HepG2 (cell line): Measurements from ENCODE around the gene ADGRV1. TPM values are rescaled to one million over a fixed set of nuclear protein-coding genes. Genes with fewer than 3 reads are reported as not detected.

Experiments
- AHDC1 ChIP-seq: sonication (generic); formaldehyde crosslinking; IDR thresholded peaks from 2 replicates; pipeline ENCODE4 v1.5.1; 2020; ENCODE audit warnings: mild to moderate bottlenecking, missing genetic modification reagents, borderline replicate concordance
- ASH2L ChIP-seq: fragments of 300-600, 200-600 bp; sonication (generic); IDR thresholded peaks from 2 replicates; pipeline ENCODE4 v1.7.0; 2017; ENCODE audit warnings: low read depth, mild to moderate bottlenecking, moderate library complexity, mixed read lengths, low read length; ENCODE audit not compliant: insufficient read length
- DNMT1 ChIP-seq: sonication (generic); formaldehyde crosslinking; IDR thresholded peaks from 2 replicates; pipeline ENCODE4 v1.5.1; 2020; ENCODE audit warnings: mild to moderate bottlenecking, missing genetic modification reagents
- DPF2 ChIP-seq: sonication (generic); formaldehyde crosslinking; IDR thresholded peaks from 2 replicates; pipeline ENCODE4 v1.4.0; 2020; ENCODE audit warnings: mild to moderate bottlenecking, low read depth, missing genetic modification reagents, borderline replicate concordance
- EP300 ChIP-seq, 3 experiments: sonication (generic) in 1 of 3; formaldehyde crosslinking in 1 of 3; IDR thresholded peaks; 2 replicates each; pipeline versions ENCODE4 v1.5.1 to v1.6.1; 2011 to 2020; ENCODE audit warnings: low read depth in 2 of 3, low read length in 2 of 3, borderline replicate concordance in 1 of 3, improper control_type of control experiment in 1 of 3, mild to moderate bottlenecking in 1 of 3, missing genetic modification reagents in 1 of 3, moderate library complexity in 1 of 3
- FOXP4 ChIP-seq: sonication (generic); formaldehyde crosslinking; IDR thresholded peaks from 2 replicates; pipeline ENCODE4 v1.4.0; 2020; ENCODE audit warnings: missing genetic modification reagents
- KLF12 ChIP-seq: sonication (generic); formaldehyde crosslinking; IDR thresholded peaks from 2 replicates; pipeline ENCODE4 v1.4.0; 2020; ENCODE audit warnings: missing genetic modification reagents, borderline replicate concordance
- KLF6 ChIP-seq: IDR thresholded peaks from 2 replicates; pipeline ENCODE4 v1.8.0; 2016; ENCODE audit warnings: missing biosample characterization, missing genetic modification reagents
- MXI1 ChIP-seq: IDR thresholded peaks from 3 replicates; pipeline ENCODE4 v1.6.1; 2012; ENCODE audit warnings: low read depth, low read length, inconsistent platforms, borderline replicate concordance
- NFE2L1 ChIP-seq: sonication (generic); formaldehyde crosslinking; IDR thresholded peaks from 2 replicates; pipeline ENCODE4 v1.4.0; 2020; ENCODE audit warnings: missing genetic modification reagents, mild to moderate bottlenecking, borderline replicate concordance
- NR2F6 ChIP-seq, 2 experiments: IDR thresholded peaks; 2 replicates each; pipeline ENCODE4 v1.6.1; 2016; ENCODE audit warnings: antibody characterized with exemption in 1 of 2, mild to moderate bottlenecking in 1 of 2
- PITX1 ChIP-seq: sonication (generic); formaldehyde crosslinking; IDR thresholded peaks from 2 replicates; pipeline ENCODE4 v1.5.1; 2020; ENCODE audit warnings: mild to moderate bottlenecking, missing genetic modification reagents
- PPARG ChIP-seq: conservative IDR thresholded peaks from 2 replicates; pipeline ENCODE4 v1.6.1; 2016; ENCODE audit warnings: missing biosample characterization, missing genetic modification reagents
- SMYD3 ChIP-seq: sonication (generic); formaldehyde crosslinking; IDR thresholded peaks from 2 replicates; pipeline ENCODE4 v1.8.1; 2023; ENCODE audit warnings: mild to moderate bottlenecking, missing genetic modification reagents
- ZFP36 ChIP-seq: fragments of 150-350 bp; IDR thresholded peaks from 2 replicates; pipeline ENCODE4 v1.6.1; 2018; ENCODE audit warnings: borderline replicate concordance, low read length, low read depth; ENCODE audit not compliant: partially characterized antibody
- ZMYM3 ChIP-seq: sonication (generic); formaldehyde crosslinking; IDR thresholded peaks from 2 replicates; pipeline ENCODE4 v1.5.1; 2020; ENCODE audit warnings: mild to moderate bottlenecking, missing genetic modification reagents
- ZNF552 ChIP-seq: sonication (generic); formaldehyde crosslinking; IDR thresholded peaks from 2 replicates; pipeline ENCODE4 v1.9.0; 2022; ENCODE audit warnings: missing genetic modification reagents, mild to moderate bottlenecking, borderline replicate concordance
- polyA plus RNA-seq, 8 experiments: library from polyadenylated mRNA; depleted of rRNA in 3 of 8; stranded (reverse) in 7 of 8; unstranded in 1 of 8; fragments of >200 nt; fragmentation: Illumina TruSeq in 4 of 8; extraction: Trizol in 4 of 8; gene quantifications; 2 replicates each; pipeline versions ENCODE4 v1.2.1 to v1.2.3, GENCODE V29; 2011 to 2016; ENCODE audit warnings: low read depth in 4 of 8, missing spikeins in 1 of 8, mixed read lengths in 1 of 8; ENCODE audit not compliant: insufficient read depth in 1 of 8
- total RNA-seq, 5 experiments: library from RNA; depleted of rRNA; stranded (reverse); fragments of >200 nt; fragmentation: Illumina TruSeq; extraction: Trizol; gene quantifications; 2 replicates each; pipeline ENCODE4 v1.2.3, GENCODE V29; 2016; ENCODE audit warnings: low read depth in 1 of 5
- TF ChIP-seq, protein P1 (sequence below): IDR thresholded peaks from 2 replicates; pipeline ENCODE4 v1.6.1; 2016

ADGRV1 gene
- total and polyA plus RNA-seq, 2 of the 13 experiments (the other 11 are each of a cell fraction or from before 2014, with no cell fraction given) = 1.7 to 3.9 TPM

DNA sequence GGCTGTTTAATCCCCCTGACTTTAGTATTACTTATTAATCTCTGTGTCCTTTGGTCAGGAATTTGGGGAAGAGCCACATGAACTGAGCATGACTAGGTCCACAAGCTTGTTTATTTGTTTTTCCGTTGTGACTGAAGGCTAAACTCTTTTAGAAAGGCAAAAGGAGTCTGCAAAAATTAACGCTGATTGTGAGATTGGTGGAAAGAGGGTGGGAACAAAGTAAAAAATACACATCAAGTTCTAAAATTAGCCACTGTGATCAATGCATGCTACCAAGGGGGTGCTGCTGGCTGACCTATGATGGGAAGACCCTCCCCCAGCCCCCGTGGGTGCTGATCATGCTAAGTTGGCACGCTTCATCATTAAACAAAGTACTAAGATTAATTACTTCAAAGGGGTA lies 356.8 kb downstream of the ADGRV1 start (continued):
- TF ChIP-seq SMYD3 (no peak), ZFP36 (no peak), NFE2L1 (CRISPR knock-in tag) (no peak), NR2F6 (IDR thresholded peaks at IDR 0.05) (no peak), NR2F6 (CRISPR knock-in tag; IDR thresholded peaks at IDR 0.05) (peak; percentile 32; the same call in 1 of the 2 replicates), ZMYM3 (CRISPR knock-in tag) (no peak), KLF6 (CRISPR knock-in tag) (no peak), FOXP4 (CRISPR knock-in tag) (peak; percentile 91), PITX1 (CRISPR knock-in tag) (peak; percentile 80), KLF12 (no peak), DPF2 (0 out of 2 replicates have a peak, but pooled peaks have one; percentile 22), PPARG (CRISPR knock-in tag) (0 out of 2 replicates have a peak, but pooled peaks have one; percentile 26), MXI1 (no peak; the same call in 2 of the 3 replicates), ASH2L (peak; percentile 82), ZNF552 (no peak), DNMT1 (CRISPR knock-in tag) (no peak), AHDC1 (peak; percentile 96; the same call in 1 of the 2 replicates), EP300 (IDR thresholded peaks at IDR 0.05; ENCODE audit: low read depth in 2 of 2, low read length in 2 of 2) (peak in 1 of 2 experiments; percentile 91; a peak in 2 of 4 replicates), EP300 (CRISPR knock-in tag; IDR thresholded peaks at IDR 0.05; ENCODE audit: borderline replicate concordance) (peak; percentile 48; the same call in 1 of the 2 replicates)
- TF ChIP-seq, protein P1, sequence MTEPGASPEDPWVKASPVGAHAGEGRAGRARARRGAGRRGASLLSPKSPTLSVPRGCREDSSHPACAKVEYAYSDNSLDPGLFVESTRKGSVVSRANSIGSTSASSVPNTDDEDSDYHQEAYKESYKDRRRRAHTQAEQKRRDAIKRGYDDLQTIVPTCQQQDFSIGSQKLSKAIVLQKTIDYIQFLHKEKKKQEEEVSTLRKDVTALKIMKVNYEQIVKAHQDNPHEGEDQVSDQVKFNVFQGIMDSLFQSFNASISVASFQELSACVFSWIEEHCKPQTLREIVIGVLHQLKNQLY = peak; percentile 98
